Measurements from ENCODE around the gene PRG2. TPM values are rescaled to one million over a fixed set of nuclear protein-coding genes. Genes with fewer than 3 reads are reported as not detected.
A peak's percentile ranks its signal among the peaks of the same experiment; 100 is the strongest.

PRG2 gene
- total and polyA plus RNA-seq, 9 of the 15 experiments (the other 6 are each of a cell fraction or from before 2014, with no cell fraction given), result 1.8 to 78.0 (median 26.6) TPM

DNA sequence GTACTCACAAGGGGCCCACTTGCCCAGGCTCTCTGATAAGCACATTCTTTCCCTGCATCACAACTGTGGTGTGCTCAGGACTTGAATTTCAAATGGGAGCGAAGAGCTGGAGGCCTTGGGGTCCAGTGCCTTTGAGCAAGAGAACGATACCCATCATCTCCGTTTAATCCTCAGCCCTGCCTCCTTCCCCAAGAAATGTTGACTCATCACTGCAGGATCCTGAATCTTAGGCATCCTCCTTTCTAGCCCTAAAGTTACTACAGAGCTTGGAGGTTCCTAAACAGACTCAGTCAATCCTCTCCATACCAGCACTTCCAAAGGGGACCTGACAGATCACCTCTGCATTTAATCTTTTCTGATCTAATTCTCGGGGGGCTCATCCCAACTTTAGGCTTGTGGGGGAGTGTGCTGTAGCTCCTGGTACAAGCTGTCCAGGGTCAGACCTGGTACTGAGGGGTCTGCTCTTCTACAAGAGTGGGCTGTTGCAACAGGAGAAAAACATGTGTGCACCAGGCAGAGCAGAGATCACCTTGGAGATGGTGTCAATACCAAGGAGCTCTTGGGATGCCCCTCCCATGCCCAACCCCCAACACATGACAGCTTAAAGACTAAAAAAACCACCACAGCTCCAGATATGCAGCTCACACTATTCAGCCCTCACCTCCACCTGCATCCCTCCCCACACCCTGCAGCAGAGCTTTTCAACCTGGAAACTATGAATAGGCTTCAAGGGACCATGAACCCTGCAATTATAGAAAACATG is 3.9 kb upstream of the PRG2 start (continued):
- TF ChIP-seq, protein P1, sequence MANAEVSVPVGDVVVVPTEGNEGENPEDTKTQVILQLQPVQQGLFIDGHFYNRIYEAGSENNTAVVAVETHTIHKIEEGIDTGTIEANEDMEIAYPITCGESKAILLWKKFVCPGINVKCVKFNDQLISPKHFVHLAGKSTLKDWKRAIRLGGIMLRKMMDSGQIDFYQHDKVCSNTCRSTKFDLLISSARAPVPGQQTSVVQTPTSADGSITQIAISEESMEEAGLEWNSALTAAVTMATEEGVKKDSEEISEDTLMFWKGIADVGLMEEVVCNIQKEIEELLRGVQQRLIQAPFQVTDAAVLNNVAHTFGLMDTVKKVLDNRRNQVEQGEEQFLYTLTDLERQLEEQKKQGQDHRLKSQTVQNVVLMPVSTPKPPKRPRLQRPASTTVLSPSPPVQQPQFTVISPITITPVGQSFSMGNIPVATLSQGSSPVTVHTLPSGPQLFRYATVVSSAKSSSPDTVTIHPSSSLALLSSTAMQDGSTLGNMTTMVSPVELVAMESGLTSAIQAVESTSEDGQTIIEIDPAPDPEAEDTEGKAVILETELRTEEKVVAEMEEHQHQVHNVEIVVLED (CRISPR knock-in tag; IDR thresholded peaks at IDR 0.05), result no peak
- TF ChIP-seq STAG1 (CRISPR knock-in tag; IDR thresholded peaks at IDR 0.05; ENCODE audit: borderline replicate concordance), result no peak
- TF ChIP-seq ZNF384 (IDR thresholded peaks at IDR 0.05; ENCODE audit: low read depth, low read length), result no peak
- TF ChIP-seq, protein P2, sequence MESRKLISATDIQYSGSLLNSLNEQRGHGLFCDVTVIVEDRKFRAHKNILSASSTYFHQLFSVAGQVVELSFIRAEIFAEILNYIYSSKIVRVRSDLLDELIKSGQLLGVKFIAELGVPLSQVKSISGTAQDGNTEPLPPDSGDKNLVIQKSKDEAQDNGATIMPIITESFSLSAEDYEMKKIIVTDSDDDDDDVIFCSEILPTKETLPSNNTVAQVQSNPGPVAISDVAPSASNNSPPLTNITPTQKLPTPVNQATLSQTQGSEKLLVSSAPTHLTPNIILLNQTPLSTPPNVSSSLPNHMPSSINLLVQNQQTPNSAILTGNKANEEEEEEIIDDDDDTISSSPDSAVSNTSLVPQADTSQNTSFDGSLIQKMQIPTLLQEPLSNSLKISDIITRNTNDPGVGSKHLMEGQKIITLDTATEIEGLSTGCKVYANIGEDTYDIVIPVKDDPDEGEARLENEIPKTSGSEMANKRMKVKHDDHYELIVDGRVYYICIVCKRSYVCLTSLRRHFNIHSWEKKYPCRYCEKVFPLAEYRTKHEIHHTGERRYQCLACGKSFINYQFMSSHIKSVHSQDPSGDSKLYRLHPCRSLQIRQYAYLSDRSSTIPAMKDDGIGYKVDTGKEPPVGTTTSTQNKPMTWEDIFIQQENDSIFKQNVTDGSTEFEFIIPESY (CRISPR knock-in tag; IDR thresholded peaks at IDR 0.05), result no peak
- no peak for TF ChIP-seq YBX1 (IDR thresholded peaks at IDR 0.05)
- TF ChIP-seq, protein P3, sequence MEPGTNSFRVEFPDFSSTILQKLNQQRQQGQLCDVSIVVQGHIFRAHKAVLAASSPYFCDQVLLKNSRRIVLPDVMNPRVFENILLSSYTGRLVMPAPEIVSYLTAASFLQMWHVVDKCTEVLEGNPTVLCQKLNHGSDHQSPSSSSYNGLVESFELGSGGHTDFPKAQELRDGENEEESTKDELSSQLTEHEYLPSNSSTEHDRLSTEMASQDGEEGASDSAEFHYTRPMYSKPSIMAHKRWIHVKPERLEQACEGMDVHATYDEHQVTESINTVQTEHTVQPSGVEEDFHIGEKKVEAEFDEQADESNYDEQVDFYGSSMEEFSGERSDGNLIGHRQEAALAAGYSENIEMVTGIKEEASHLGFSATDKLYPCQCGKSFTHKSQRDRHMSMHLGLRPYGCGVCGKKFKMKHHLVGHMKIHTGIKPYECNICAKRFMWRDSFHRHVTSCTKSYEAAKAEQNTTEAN (CRISPR knock-in tag; IDR thresholded peaks at IDR 0.05), result no peak
- TF ChIP-seq, protein P4, sequence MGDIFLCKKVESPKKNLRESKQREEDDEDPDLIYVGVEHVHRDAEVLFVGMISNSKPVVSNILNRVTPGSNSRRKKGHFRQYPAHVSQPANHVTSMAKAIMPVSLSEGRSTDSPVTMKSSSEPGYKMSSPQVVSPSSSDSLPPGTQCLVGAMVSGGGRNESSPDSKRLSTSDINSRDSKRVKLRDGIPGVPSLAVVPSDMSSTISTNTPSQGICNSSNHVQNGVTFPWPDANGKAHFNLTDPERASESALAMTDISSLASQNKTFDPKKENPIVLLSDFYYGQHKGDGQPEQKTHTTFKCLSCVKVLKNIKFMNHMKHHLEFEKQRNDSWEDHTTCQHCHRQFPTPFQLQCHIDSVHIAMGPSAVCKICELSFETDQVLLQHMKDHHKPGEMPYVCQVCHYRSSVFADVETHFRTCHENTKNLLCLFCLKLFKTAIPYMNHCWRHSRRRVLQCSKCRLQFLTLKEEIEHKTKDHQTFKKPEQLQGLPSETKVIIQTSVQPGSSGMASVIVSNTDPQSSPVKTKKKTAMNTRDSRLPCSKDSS (IDR thresholded peaks at IDR 0.05; ENCODE audit: low read depth, partially characterized antibody), result no peak
- TF ChIP-seq ZNF584 (CRISPR knock-in tag; IDR thresholded peaks at IDR 0.05; ENCODE audit: low read depth), result no peak
- no peak for TF ChIP-seq RFX1 (IDR thresholded peaks at IDR 0.05)
- no peak for TF ChIP-seq MCM7 (IDR thresholded peaks at IDR 0.05)
- TF ChIP-seq FOXA1 (IDR thresholded peaks at IDR 0.05; ENCODE audit: borderline replicate concordance), result no peak
- TF ChIP-seq FOXK2 (conservative IDR thresholded peaks at IDR 0.05 in 1 of 2, IDR thresholded peaks at IDR 0.05 in 1 of 2; ENCODE audit: low read depth in 2 of 2), result no peak
- no peak for TF ChIP-seq STAT5A (IDR thresholded peaks at IDR 0.05; ENCODE audit: borderline replicate concordance, low read length)
- TF ChIP-seq SIRT6 (IDR thresholded peaks at IDR 0.05; ENCODE audit: low read depth, low read length), result no peak
- no peak for TF ChIP-seq GABPB1 (CRISPR knock-in tag; IDR thresholded peaks at IDR 0.05)
- peak in 1 of 2 experiments; percentile 53; a peak in 2 of 4 replicates for TF ChIP-seq RCOR1 (IDR thresholded peaks at IDR 0.05; ENCODE audit: borderline replicate concordance in 1 of 2, low read depth in 2 of 2, low read length in 2 of 2)
- TF ChIP-seq SMARCC2 (IDR thresholded peaks at IDR 0.05; ENCODE audit: low read depth), result no peak
- no peak for TF ChIP-seq ZKSCAN8 (CRISPR knock-in tag; IDR thresholded peaks at IDR 0.05)
- TF ChIP-seq, protein P5, sequence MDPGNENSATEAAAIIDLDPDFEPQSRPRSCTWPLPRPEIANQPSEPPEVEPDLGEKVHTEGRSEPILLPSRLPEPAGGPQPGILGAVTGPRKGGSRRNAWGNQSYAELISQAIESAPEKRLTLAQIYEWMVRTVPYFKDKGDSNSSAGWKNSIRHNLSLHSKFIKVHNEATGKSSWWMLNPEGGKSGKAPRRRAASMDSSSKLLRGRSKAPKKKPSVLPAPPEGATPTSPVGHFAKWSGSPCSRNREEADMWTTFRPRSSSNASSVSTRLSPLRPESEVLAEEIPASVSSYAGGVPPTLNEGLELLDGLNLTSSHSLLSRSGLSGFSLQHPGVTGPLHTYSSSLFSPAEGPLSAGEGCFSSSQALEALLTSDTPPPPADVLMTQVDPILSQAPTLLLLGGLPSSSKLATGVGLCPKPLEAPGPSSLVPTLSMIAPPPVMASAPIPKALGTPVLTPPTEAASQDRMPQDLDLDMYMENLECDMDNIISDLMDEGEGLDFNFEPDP (CRISPR knock-in tag; IDR thresholded peaks at IDR 0.05), result no peak
- no peak for TF ChIP-seq ZNF347 (CRISPR knock-in tag; IDR thresholded peaks at IDR 0.05; ENCODE audit: low read depth)
- TF ChIP-seq XRCC3 (IDR thresholded peaks at IDR 0.05), result no peak

Measured in K562 (cell line).